ENCODE measurements around the gene ANKRD33B.

GRCh38 chr5:10673407-10673806, 109.5 kb downstream of the ANKRD33B start:
- TF ChIP-seq ZNF274 (IDR thresholded peaks at IDR 0.05; ENCODE audit: low read depth, low read length): no peak
- TF ChIP-seq SUZ12 (IDR thresholded peaks at IDR 0.05; ENCODE audit: extremely low read depth, insufficient read depth, insufficient read length): no peak
- no peak for TF ChIP-seq YY1 (IDR thresholded peaks at IDR 0.05; ENCODE audit: insufficient read depth, insufficient read length)

Measured in NT2/D1 (cell line).